Stimulated activated CD8-positive, alpha-beta memory T cell treated with anti-CD3 and anti-CD28 coated beads, Interleukin-7, amount 100 ng/mL, for 48 hours (primary cell): Measurements from ENCODE around the gene LYRM4.

ENCODE experiments used
- DNase-seq, 2 donors: peaks; one replicate each; pipeline ENCODE4 v3.0.0-alpha.2; 2020; ENCODE audit warnings: low read depth in 1 of 2; ENCODE audit errors: extremely low read depth in 1 of 2

Gene LYRM4

DNA sequence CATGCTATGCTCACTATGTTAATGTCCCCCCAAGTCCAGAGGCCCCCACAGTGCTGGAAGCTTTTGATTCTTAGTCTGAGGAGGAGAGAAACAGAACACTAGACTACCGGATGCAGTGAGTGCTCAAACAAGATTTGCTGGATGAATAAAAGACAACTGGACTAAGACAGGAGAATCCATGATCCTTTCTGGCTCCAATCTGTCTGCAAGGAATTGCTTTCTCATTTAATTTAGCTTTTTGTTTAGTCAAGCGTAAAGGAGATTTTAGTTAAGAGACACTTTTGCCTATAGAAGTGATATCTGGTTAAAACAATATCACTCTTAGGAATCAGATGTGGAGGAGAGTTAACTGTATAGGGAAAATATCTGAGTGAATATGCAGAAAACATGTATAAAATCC is 13.5 kb downstream of the LYRM4 start:
- DNase-seq = no peak

DNA sequence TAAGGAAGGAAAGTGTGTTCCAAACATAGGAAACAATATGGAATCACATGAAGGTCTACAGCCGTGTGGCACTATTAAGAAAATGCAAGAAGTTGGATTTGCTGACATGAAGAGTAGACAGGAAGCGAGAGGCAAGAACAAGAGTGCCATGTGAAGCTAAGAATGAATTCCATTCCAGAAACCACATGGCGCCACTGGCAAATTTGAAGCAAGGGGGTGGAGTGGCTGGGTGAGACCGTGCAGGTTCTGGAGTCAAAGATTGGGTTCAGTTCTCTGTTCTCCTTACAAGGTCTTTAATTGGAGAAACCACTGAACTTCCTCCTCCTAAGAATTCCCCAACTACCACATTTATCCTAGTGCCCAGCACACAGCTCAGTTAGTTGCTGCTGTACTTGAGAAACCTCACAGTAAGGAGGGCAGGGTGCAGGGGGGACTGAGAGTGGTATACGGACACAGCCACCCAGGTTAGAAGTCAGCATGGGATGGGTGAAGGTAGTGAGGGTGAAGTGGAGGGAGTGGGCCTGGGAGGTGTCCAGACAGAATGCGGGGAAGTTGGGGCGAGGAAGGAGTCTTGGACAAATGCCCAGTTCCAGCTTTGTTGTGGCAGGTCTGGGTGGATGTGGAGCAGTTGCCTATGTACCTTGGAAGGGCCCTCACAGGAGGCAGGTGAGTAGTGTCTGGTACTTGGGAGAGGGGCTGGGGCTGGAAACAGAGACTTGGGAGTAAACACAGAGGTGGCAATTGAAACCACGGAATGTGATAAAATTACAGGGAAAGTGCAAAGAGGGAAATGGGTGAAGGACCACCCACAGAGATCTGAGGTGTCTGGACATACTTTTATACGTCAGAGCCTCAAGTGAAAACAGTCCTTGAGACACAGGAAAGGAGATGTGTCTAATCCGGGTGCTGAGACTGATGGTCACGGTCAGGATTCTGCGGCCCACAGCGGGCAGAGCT is 14.3 kb downstream of the LYRM4 start:
- DNase-seq = no peak

DNA sequence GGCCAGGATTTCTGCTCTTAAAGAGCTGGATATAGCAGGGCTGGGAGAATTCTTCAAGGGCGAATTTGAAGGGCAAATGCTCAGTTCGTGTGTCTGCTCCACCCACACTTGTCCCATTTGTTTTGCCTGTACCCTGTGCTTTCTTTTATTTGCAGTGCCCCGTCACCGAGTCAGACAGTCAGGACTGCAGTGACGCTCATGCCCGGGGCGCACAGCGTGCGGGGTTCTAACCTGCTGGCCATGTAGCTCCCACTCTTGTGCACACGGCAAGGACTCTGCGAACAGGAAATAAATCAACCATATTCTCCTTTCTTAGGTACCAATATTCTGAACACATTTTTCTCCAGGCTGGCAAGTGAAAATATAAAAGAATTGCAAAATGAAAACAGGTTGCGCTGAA is 17.7 kb downstream of the LYRM4 start:
- no peak for DNase-seq

DNA sequence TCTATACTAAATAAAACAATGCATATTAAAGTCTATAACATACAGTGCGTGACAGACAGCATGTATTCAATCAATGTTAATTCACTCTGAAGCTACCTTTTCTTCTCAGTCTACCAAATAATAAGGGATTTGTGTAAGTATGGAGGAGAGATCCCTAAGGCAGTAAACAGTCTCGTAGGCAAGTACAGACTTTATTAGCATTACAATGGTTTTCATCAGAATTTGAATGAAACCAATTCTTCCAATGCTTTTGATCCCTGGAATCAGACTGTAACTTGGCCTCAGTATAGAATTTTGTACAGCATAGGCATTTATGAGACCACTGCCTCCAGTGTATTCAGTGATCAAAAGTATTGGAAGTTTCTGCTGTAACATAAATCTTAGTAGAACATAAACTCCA is 19.5 kb downstream of the LYRM4 start:
- DNase-seq = no peak

DNA sequence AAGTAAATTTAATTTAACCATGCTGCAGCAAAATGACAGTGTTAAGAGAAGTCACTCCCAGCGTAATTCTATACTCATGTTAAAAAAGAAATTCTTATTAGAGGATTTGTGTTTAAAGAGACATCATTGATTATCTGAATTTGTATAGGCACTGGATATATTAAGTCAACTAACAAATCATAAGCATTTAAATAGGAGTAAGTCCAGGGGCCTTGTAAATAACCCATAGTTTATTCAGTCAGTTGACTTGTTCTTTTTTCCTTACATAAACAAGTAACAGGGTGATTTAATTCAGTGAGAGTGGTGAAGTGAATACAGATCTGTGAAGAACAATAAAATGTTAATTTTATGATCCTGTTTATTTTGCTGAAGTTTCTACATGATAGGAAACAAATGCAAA is 22.4 kb downstream of the LYRM4 start:
- no peak for DNase-seq

DNA sequence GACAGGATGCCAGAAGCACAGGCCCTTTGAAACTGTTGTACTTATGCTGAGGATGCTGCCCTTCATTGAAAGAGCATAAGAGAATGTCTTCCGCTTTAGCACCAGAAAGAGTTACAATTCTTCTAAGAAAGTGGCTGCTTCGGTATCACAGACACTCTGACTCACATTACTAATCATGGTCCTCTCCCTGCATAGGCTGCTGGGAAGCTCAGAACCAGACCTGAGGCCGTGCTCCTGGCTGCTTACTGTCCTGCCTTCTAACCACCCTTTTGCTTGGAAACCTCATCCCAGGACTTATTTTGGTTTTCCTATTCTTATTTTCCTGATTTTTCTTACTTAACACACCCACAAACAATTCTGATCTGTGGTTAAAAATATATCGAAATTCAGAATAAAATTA is 22.9 kb downstream of the LYRM4 start:
- no peak for DNase-seq

DNA sequence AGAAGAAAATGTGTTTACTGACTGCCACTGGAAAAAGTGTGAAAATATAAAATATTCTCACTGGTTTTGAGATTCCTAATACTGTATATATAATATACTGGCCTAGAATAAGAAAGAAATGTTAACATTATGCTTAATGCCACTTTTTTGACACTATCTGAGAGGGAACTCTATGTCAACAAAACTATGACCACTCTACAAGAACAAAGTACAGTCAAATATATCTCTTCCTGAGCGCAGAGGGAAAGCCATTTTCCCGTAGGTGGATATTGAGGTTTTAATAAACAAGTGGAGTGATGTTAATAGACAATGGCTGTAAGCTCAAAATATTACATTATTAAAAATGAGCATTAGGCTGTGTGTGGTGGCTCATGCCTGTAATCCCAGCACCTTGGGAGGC is 24.9 kb downstream of the LYRM4 start:
- DNase-seq = no peak

DNA sequence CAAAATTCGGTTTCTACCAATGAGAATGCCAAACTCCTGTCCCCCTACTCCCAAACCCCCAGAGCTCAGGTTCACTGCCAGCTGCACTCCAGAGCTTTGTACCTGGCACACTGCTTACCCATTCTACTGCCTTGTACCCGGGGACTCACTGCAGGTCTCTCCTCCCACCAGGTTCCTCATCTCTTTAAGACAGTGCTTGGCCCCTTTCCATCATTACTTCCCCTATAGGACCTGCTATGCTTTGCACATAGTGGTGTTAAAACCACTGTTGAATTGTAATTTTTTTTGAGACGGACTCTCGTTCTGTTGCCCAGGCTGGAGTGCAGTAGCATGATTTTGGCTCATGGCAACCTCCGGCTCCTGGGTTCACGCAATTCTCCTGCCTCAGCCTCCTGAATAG is 25.9 kb downstream of the LYRM4 start:
- no peak for DNase-seq

DNA sequence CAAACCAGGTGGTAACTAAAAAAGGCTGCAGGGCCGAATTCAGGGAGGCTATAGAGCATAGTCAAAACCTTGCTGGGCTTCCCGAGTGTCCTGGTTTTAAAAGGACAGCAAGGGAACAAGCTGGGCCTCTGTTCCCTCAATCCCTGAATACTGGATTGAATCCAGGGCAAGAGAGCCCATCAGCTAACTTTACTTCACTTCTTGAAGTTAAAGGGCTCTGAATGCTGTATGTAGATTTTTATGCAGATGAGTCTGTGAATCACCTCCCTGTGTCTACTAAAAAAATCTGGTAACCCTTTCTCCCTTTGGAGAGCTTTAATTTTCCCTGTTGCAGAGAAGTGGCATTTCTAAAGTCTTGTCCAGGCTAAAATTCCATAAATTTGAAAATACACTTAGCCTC is 29.5 kb downstream of the LYRM4 start:
- DNase-seq = no peak

DNA sequence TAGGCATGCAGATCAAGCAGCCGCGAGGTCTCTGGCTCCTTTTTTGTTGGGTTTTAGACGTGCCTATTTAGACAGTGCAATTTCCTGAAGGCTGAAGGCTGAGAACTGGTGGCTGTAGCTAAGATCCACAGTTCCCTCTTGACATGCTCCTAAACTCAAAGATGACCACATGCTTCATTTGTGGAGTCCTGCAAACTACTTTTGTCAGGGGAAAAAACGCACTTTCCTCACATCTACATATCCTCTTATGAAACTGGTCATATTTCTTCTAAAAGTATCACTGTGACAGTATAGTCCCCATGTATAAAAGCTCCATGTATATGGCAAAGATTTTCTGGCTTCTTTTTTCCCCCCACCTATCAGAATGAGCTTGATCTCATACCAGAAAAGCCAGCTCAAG is 30.7 kb downstream of the LYRM4 start:
- DNase-seq = no peak

DNA sequence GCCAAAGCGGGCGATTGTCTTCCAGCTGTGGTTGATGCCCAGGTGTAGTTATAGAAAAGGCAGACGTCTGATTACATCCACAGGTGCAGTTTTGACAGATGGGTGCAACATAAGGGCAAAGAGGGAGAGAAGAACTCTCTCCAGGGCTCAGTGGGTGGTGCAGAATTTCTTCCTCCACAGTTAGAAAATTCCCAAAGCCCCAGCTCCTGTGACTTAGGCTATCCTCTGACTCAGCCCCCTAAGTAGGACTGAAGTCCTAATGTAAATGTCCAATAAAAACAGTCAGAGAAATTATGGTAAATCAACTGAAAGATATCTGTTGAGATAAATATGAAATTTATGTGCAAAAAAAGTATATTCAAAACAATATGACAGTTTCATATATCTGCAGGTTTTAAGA is 31.4 kb downstream of the LYRM4 start:
- no peak for DNase-seq

DNA sequence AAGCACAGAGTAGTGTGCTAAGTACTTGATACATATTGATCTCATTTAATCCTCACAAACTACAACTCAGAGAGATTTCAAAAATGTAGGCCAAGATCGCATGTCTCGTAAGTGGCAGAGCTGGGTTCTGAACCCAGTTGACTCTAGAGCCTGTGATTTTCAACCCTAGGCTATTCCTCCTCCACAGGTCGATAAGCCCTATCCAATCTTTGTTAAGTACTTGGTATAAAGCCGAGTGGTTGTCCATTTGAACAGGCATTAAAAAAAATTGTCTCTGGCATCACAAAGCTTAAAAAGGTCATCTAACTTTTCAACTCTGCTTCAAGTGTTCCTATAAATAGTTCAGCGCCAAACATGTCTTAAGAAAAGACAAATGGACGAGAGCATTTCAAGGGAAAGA is 37.4 kb downstream of the LYRM4 start:
- no peak for DNase-seq

DNA sequence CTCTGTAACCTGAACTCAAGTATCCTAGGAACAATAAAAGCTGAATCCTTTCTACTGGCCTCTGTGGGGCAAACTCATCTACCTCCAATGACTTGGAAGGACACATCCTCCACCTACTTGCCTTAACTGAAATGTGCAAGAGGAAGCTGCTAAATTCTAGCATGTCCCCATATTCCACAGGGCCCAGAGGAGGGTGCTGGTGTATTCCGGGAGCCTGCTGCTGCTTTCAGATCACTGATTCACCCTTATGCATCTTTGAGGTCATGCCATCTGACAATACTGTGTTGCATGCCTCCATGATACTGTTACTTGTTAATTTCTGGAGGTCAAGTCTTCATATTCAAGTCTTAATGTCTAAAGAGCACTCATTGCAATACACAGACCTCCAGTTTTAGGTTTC is 40.3 kb downstream of the LYRM4 start:
- DNase-seq = no peak

DNA sequence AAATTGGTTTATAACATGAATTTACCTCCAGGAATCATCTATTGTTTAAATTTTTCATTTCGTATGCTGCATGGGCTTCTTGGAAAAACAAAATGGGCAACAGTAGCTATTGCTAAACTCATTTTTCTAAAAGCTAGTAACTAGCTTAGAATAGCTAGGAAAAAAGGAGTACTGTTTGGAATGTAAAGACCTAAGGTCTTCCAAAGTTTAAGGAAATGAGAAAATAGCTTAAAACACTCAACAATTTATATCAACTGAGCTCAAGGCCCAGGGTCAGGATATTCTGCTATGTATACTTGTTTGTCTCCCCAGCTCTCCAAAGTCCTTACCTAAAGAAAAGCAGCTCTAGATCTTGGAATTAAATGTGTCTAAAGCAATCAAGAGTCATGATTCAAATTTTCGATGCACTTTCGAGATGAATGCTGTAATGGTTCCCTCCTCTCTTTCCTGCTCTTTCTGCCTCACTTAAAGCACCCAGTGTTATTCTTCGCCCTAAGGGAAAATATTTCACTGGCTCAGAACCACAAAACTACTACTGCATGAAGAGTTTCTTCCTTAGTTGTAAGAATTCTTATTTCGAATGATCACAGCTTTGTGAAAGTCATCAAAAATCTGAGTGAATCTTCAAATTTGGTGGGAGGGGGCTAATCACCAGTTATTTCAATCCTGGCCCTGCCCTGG is 41.6 kb downstream of the LYRM4 start:
- no peak for DNase-seq

DNA sequence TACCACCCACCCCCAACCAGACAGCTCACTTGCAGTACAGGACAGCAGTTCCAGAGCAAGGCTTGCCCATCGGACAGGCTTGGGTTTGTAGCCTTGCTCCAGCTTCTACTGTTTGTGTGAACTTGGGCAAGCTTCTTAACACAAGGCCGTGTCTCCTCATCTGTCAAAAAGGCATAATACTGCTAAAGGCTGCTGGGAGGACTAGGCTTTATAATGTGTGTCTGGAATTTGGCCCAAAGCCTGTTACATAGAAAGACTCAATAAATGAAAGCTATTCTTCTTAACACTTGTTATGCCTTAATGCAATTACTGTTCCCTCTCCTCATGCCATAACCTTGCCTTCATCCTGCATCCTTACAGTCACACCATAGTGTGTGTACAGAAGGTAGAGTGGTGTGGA is 43.4 kb downstream of the LYRM4 start:
- no peak for DNase-seq

DNA sequence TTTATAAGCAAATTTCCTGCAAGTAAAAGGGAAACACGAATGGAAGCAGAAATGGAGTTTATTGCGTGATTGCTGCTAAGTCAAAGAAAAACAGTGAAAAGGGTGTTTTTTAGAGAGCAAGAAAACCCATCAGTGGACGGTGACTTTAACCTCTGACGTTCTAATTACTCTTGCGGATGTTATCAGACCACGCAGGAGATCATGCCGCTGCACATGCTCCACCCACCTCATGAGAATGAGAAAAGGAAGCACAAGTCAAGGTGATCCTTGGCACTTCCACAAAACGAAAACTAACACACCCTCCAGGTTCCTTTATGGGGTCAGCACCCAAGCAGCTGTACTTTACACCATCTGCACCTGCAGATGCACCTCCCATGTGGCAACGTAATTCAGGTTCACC is 45.0 kb downstream of the LYRM4 start:
- DNase-seq = no peak

DNA sequence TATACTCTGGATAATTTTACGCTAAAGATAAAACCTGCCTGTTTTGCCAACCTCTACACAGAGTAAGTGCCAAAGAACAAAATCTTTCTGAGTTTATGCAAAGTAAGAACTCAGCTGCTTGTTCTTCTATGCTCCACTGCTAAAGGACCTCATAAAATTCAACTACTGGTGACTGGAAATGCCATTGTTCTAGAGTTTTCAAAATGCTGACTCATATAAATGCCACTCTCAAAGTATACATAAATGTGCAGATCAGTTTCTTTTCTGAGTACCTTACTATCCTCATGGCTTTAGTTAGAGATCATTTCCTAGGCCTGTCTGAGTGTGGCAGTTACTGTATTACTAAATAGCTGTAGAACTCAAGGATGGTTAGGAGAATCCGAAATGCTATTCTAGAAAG is 45.6 kb downstream of the LYRM4 start:
- DNase-seq = no peak

DNA sequence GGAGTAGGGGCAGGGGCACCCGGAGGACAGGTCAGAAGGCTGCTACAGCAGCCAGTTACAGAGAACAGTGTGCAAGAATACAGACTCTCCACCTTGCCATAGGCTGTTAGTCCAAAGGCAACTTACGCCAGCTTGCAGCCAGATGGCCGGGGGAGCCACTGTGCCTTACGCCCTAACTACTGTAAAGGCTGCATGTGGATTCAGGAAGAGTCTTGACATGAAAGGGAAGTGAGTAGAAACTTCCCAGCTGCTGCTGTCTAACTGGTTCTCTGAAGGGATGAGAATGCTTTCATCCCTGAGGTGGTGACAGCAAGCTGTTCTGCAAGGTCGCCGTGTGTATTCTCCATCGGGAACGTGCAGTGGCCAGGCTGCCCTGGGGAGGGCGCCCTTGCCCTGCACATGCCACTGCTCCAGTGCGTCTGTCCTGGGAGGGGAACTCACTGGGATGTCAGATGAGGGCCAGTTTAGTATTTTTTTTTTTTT is 46.1 kb downstream of the LYRM4 start:
- DNase-seq = no peak

DNA sequence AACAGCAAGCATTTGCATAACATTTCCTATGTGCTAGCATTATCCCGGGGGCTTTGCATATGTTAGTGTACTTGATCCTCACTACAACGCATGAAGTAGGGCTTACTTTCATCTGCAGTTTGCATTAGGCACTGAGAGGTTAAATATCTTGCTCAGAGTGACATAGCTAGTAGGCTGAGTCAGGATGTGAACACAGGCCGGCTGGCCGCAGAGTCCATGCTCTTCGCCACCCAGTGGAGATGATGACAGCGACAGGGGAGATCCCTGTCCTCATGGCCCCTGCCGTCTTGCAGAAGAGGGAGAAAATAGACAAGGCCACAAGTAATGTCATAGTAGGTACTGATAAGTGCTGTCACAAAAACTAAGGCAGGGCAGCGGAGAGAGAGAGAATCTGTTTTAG is 46.9 kb downstream of the LYRM4 start:
- no peak for DNase-seq

DNA sequence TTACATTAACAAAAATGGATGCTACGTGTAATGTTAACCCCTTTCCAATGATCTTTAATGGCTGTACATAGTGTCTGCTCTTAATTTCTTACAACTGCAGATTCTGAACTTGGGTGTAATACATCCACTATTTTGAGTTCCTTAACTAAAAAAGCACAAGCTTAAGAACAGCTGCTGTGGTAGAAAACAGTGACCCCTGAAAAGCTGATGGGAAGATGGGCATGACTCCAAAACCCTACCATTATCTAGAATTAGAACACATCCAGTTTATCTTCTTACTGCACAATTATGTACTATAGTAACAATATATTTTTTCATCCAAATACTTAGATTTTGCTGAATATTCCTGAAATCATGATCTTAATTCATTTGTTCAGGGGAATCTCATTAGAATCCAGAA is 49.3 kb downstream of the LYRM4 start:
- DNase-seq = no peak

DNA sequence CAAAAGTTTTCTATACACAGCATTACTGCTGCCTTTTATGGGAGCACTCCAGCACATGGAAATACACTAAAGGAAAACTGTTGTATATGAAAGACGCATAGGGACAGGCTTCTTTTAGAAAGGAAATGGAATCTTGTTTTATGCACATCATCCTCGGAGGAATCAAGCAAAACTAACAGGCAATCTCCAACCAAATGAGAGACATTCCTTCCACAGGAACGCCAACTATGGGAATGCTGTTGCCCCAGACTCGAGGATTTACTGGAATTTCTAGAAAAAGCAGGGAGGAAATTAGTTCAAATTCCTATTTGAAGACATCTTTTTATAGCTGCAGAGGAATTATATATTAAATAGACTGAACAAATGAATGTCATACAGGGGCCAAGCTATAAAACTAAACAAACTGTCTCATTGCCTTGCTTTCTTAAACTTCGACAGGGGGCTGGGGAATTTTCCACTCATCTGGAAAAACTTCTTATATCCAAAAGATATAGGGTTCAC is 52.2 kb downstream of the LYRM4 start:
- DNase-seq = no peak

DNA sequence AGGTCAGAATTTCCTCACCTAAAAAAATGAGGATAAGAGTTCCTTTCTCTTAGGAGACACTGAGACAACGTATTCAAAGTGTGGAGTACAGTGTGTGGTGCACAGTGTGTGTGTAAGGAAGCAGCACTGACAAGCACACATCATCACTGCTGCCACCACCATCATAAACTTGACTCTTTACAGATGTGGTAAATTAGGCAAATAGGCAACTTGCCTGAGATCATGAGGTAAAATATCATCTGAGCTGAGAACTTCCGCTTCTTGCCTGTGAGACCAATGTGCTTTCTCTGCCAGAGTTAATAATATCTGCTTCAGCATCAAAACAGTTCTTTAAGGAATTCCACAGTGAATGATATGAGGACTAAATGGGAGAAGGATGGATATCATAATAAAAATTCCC is 52.7 kb downstream of the LYRM4 start:
- no peak for DNase-seq
